ENCODE results near the gene CTBP2.

Gene CTBP2

GRCh38 chr10:125142946-125143345 is 17.4 kb downstream of the CTBP2 start:
- no peak for DNase-seq

- no peak for DNase-seq
Measured at GRCh38 chr10:125141860-125142484, 18.4 kb downstream of the CTBP2 start.

- DNase-seq: no peak
Measured at GRCh38 chr10:125141150-125141859, 19.1 kb downstream of the CTBP2 start.

- no peak for DNase-seq
Measured at GRCh38 chr10:125140151-125140550, 20.2 kb downstream of the CTBP2 start.

- DNase-seq: peak; percentile 43
Measured at GRCh38 chr10:125137601-125138438, 22.5 kb downstream of the CTBP2 start.

GRCh38 chr10:125136087-125136486 is 24.3 kb downstream of the CTBP2 start:
- DNase-seq: no peak

- no peak for DNase-seq
Measured at GRCh38 chr10:125135771-125136035, 24.7 kb downstream of the CTBP2 start.

GRCh38 chr10:125134916-125135770 is 25.2 kb downstream of the CTBP2 start:
- DNase-seq: no peak

GRCh38 chr10:125134483-125134848 is 25.9 kb downstream of the CTBP2 start:
- DNase-seq: no peak

GRCh38 chr10:125133696-125134482 is 26.5 kb downstream of the CTBP2 start:
- no peak for DNase-seq

GRCh38 chr10:125132344-125132743 is 28.0 kb downstream of the CTBP2 start:
- no peak for DNase-seq

- no peak for DNase-seq
Measured at GRCh38 chr10:125130916-125131315, 29.4 kb downstream of the CTBP2 start.

- no peak for DNase-seq
Measured at GRCh38 chr10:125130260-125130659, 30.1 kb downstream of the CTBP2 start.

GRCh38 chr10:125129076-125129458 is 31.3 kb downstream of the CTBP2 start:
- no peak for DNase-seq

- DNase-seq: no peak
Measured at GRCh38 chr10:125128397-125129075, 31.8 kb downstream of the CTBP2 start.

- no peak for DNase-seq
Measured at GRCh38 chr10:125127986-125128385, 32.4 kb downstream of the CTBP2 start.

- no peak for DNase-seq
Measured at GRCh38 chr10:125127110-125127509, 33.3 kb downstream of the CTBP2 start.

- no peak for DNase-seq
Measured at GRCh38 chr10:125125951-125126735, 34.2 kb downstream of the CTBP2 start.

GRCh38 chr10:125124907-125125306 is 35.5 kb downstream of the CTBP2 start:
- no peak for DNase-seq

- no peak for DNase-seq
Measured at GRCh38 chr10:125124115-125124487, 36.3 kb downstream of the CTBP2 start.
